K562 (cell line): ENCODE measurements around the gene SP2. TPM values are rescaled to one million over a fixed set of nuclear protein-coding genes. Genes with fewer than 3 reads are reported as not detected.
A peak's percentile ranks its signal among the peaks of the same experiment; 100 is the strongest.

Experiments
- ATAC-seq: fragments of 200-7000 bp; cut with Tn5 transposase; 3 replicates; pipeline ENCODE4 v1.9.1; 2020; ENCODE audit warnings: moderate library complexity
- BruUV-seq: library from RNA; stranded (reverse); fragments of 400-500 nt; replicated peaks from 2 replicates; lab custom pipeline; 2021; lab: Mats Ljungman, UMichigan
- CTCF ChIA-PET: fragments of 300-600 bp; formaldehyde crosslinking; extraction: SDS; loops from one replicate; lab custom pipeline; 2021; ENCODE audit warnings: low intra/inter-chr PET ratio; lab: Yijun Ruan, JAX
- POLR2A ChIA-PET: fragments of 300-600, 350-650 bp; sonication (Branson Sonifier 250); formaldehyde crosslinking; extraction: SDS; loops from one replicate; lab custom pipeline; 2021; ENCODE audit warnings: antibody characterized with exemption, inconsistent platforms; lab: Yijun Ruan, JAX
- DNase-seq, 4 experiments: peaks; one replicate each; pipeline versions ENCODE4 v3.0.0 to v3.0.0-alpha.2; 2011 to 2018; ENCODE audit warnings: low spot score in 3 of 4, mixed read lengths in 3 of 4; ENCODE audit errors: extremely low read depth in 1 of 4
- FAIRE-seq: peaks from 2 replicates; lab custom pipeline; 2011; peaks lifted over from hg19 to GRCh38; lab: Jason Lieb, UNC
- H2AFZ ChIP-seq: 2 replicates; pipeline ENCODE4 v1.6.0; 2011; ENCODE audit warnings: low read depth, low read length, control low read depth, inconsistent platforms
- H3K27ac ChIP-seq: fragments of 200-600 bp; 3 replicates; pipeline ENCODE4 v1.8.0; 2011; ENCODE audit warnings: low read depth, mild to moderate bottlenecking, control low read depth, inconsistent platforms, low read length, moderate library complexity, mixed read lengths; ENCODE audit errors: extremely low read depth
- H3K27me3 ChIP-seq, 2 experiments: fragments of 300-600 bp in 1 of 2; 2 replicates in 1 of 2; 3 replicates in 1 of 2; pipeline versions ENCODE4 v1.6.0 to v1.8.0; 2011; ENCODE audit warnings: inconsistent platforms in 2 of 2, low read length in 2 of 2, mild to moderate bottlenecking in 1 of 2, mixed read lengths in 1 of 2, moderate library complexity in 1 of 2; ENCODE audit not compliant: control insufficient read depth in 2 of 2, insufficient read depth in 2 of 2
- H3K36me3 ChIP-seq: fragments of 300-600 bp; 3 replicates; pipeline ENCODE4 v1.8.0; 2011; ENCODE audit warnings: mild to moderate bottlenecking, low read length, inconsistent platforms; ENCODE audit not compliant: control insufficient read depth, insufficient read depth
- H3K4me1 ChIP-seq, 2 experiments: fragments of 200-600 bp in 1 of 2; replicated peaks in 1 of 2; 2 replicates in 1 of 2; 3 replicates in 1 of 2; pipeline versions ENCODE4 v1.5.1 to v1.8.0; 2011; ENCODE audit warnings: inconsistent platforms in 2 of 2, low read length in 2 of 2, mild to moderate bottlenecking in 1 of 2, mixed read lengths in 1 of 2, moderate library complexity in 1 of 2; ENCODE audit not compliant: control insufficient read depth in 2 of 2, insufficient read depth in 2 of 2
- H3K4me2 ChIP-seq: 2 replicates; pipeline ENCODE4 v1.6.1; 2011; ENCODE audit warnings: low read length, control low read depth, inconsistent platforms, mixed read lengths; ENCODE audit not compliant: insufficient read depth
- H3K4me3 ChIP-seq: fragments of 200-600 bp; sonication (generic), shearing (Covaris generic); 2 replicates; pipeline ENCODE4 v1.5.1; 2016; ENCODE audit warnings: control low read depth, inconsistent platforms
- H3K79me2 ChIP-seq: fragments of 200-600 bp; 3 replicates; pipeline ENCODE4 v1.8.0; 2011; ENCODE audit warnings: low read length, inconsistent platforms; ENCODE audit not compliant: control insufficient read depth, insufficient read depth
- H3K9ac ChIP-seq, 2 experiments: 2 replicates each; pipeline versions ENCODE4 v1.6.0 to v1.6.1; 2011; ENCODE audit warnings: low read depth in 2 of 2, low read length in 2 of 2, control low read depth in 1 of 2, inconsistent platforms in 1 of 2, mild to moderate bottlenecking in 1 of 2, mixed read lengths in 1 of 2; ENCODE audit not compliant: insufficient read depth in 1 of 2
- H3K9me1 ChIP-seq: one replicate; pipeline ENCODE4 v1.6.0; 2011; ENCODE audit warnings: inconsistent platforms, mild to moderate bottlenecking, low read length, moderate library complexity; ENCODE audit not compliant: control insufficient read depth, insufficient read depth
- H3K9me3 ChIP-seq: replicated peaks from 2 replicates; pipeline ENCODE4 v1.5.1; 2011; ENCODE audit warnings: low read depth, low read length, inconsistent platforms; ENCODE audit not compliant: control insufficient read depth, insufficient read depth
- H4K20me1 ChIP-seq: replicated peaks from 2 replicates; pipeline ENCODE4 v1.6.1; 2011; ENCODE audit warnings: low read length, inconsistent platforms, mixed read lengths; ENCODE audit not compliant: control insufficient read depth, insufficient read depth
- FOXJ3 ChIP-seq: sonication (generic); formaldehyde crosslinking; IDR thresholded peaks from 2 replicates; pipeline ENCODE4 v1.4.0; 2020; ENCODE audit warnings: mild to moderate bottlenecking, missing genetic modification reagents
- NFIC ChIP-seq: fragments of 450-650 bp; IDR thresholded peaks from 2 replicates; pipeline ENCODE4 v1.6.1; 2017; ENCODE audit warnings: mild to moderate bottlenecking, inconsistent platforms
- POLR2G ChIP-seq: fragments of 200-400 bp; formaldehyde crosslinking; IDR thresholded peaks from 2 replicates; pipeline ENCODE4 v1.6.1; 2017; ENCODE audit warnings: low read depth, mild to moderate bottlenecking, antibody characterized with exemption, low read length, moderate library complexity
- SPI1 ChIP-seq: IDR thresholded peaks from 2 replicates; pipeline ENCODE4 v1.6.1; 2011; ENCODE audit warnings: low read depth, low read length, control low read depth, borderline replicate concordance
- WGBS: fragments of 100-300 bp; shearing (Covaris generic); methylation state at CpG from one replicate; pipeline ENCODE4 v1.1.6; 2016; ENCODE audit warnings: low coverage, mixed read lengths; ENCODE audit not compliant: insufficient coverage; ENCODE audit errors: missing lambda C conversion rate; 5-methylcytosine and 5-hydroxymethylcytosine counted together
- in situ Hi-C: fragments of 300-500 bp; cut with MboI; formaldehyde crosslinking; loops from 4 replicates; pipeline ENCODE4 v1.15.0; 2018; ENCODE audit warnings: inconsistent platforms, mixed read lengths
- intact Hi-C: fragments of 100-400 bp; cut with micrococcal nuclease; formaldehyde crosslinking; loops from 2 replicates; pipeline ENCODE4 v1.14.2; 2022
- polyA plus RNA-seq, 8 experiments: library from polyadenylated mRNA; depleted of rRNA in 4 of 8; stranded (reverse) in 5 of 8; unstranded in 3 of 8; fragments of >200 nt; fragmentation: Nextera tagmentation in 2 of 8; fragmentation: Illumina TruSeq in 1 of 8; extraction: Ambion mirVana in 2 of 8; extraction: Trizol in 1 of 8; gene quantifications; 2 replicates each; pipeline versions ENCODE4 v1.2.1 to v1.2.3, GENCODE V29; 2011 to 2014; ENCODE audit warnings: inconsistent platforms in 1 of 8, missing spikeins in 1 of 8
- total RNA-seq, 7 experiments: library from RNA; depleted of rRNA in 6 of 7; stranded (reverse); fragments of >200 nt in 6 of 7; fragmentation: Illumina TruSeq in 2 of 7; extraction: Trizol in 2 of 7; gene quantifications; 2 replicates each; pipeline versions ENCODE4 v1.2.1 to v1.2.3, GENCODE V29; 2011 to 2021; ENCODE audit warnings: low replicate concordance in 1 of 7

SP2 gene
- total and polyA plus RNA-seq, 9 of the 15 experiments (the other 6 are each of a cell fraction or from before 2014, with no cell fraction given), result 0.77 to 22.3 (median 2.3) TPM

DNA sequence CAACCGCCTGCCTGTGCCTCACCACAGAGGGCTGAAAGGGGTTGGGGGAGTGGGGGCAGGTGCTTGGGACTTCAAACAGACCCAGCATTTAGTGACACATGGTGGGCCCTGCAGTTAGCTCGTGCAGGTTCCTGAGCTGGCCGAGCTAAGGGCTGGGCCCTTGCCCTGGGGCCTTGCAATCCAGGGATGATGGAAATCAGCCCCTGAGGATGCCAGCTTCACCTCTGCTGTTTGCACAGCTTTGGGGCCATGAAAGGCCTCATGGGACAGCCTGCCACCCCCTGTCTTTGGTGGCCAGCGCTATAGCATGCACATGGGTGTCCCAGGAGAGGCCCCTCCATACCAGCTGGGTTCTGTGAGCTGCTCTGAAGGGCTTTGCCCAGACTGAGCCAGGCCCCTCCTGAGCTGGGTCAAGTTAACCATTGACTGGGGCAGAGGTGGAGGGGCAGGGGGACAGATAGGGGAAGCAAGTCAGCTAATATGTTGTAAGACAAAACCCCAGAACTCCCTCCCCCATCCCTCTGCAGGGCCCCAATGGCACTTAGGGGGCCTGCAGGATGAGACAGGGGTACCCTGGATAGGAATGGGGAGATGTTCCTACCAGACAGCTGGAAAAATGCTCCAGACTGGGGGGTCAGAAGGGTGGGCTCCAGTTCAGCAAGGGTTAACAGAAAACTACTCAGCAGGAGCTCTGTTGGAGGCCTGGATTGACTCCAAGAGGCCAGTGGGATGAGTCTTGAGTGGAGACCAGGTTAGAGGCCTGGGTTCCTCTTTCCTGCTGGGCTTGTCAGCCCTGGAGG lies 61.0 kb downstream of the SP2 start:
- H3K4me1 ChIP-seq, result peaks cover 10 to 19% of the 10 kb centered on the region in 2 experiments
- no TSS peak for BruUV-seq
- ChIA-PET CTCF (no interaction called here), POLR2A (interaction anchor here (0.6 to 2.2 kb wide), 9 partner anchors 11 to 859 kb away, joined by 3 to 8 read pairs (median 5); partner anchors contain the start of gene CDK5RAP3)
- H3K27me3 ChIP-seq, result no peaks in the 10 kb centered on the region; a peak in 1 of 5 replicates
- TF ChIP-seq NFIC (peak; percentile 19; the same call in 1 of the 2 replicates), SPI1 (peak; percentile 50; the same call in 1 of the 2 replicates), FOXJ3 (CRISPR knock-in tag) (no peak), POLR2G (0 out of 2 replicates have a peak, but pooled peaks have one; percentile 17)
- no peak for DNase-seq
- intact Hi-C loops, result no loop called here
- no peaks in the 10 kb centered on the region for H3K9me3 ChIP-seq
- no peak overlapping the region for H3K4me2 ChIP-seq
- H3K27ac ChIP-seq, result no peak overlapping the region
- H3K9ac ChIP-seq, result peak overlapping the region in 1 of 2 experiments; percentile 86; a peak in 2 of 4 replicates
- H3K79me2 ChIP-seq, result no peaks in the 10 kb centered on the region
- in situ Hi-C loops, result no loop called here
- FAIRE-seq, result no peak
- H2AFZ ChIP-seq, result no peak overlapping the region
- H4K20me1 ChIP-seq, result no peaks in the 10 kb centered on the region
- no peak overlapping the region for H3K4me3 ChIP-seq
- no peaks in the 10 kb centered on the region; the same call in 2 of the 3 replicates for H3K36me3 ChIP-seq
- 32% methylated on average over 3 of the region's 4 CpGs for WGBS
- ATAC-seq, result no peak
- H3K9me1 ChIP-seq, result no peaks in the 10 kb centered on the region
